Dermis blood vessel endothelial cell (primary cell): Measurements from ENCODE around the gene PGAM5. TPM values are rescaled to one million over a fixed set of nuclear protein-coding genes. Genes with fewer than 3 reads are reported as not detected.
A peak's percentile ranks its signal among the peaks of the same experiment; 100 is the strongest.

Experiments used
- DNase-seq: peaks from one replicate; pipeline ENCODE4 v3.0.0; 2010
- total RNA-seq: library from RNA; depleted of rRNA; stranded (reverse); fragments of >200 nt; gene quantifications from 2 replicates; pipeline ENCODE4 v1.2.3, GENCODE V29; 2014

PGAM5 gene
- total RNA-seq: 63.3 and 73.5 TPM in 2 replicates

DNA sequence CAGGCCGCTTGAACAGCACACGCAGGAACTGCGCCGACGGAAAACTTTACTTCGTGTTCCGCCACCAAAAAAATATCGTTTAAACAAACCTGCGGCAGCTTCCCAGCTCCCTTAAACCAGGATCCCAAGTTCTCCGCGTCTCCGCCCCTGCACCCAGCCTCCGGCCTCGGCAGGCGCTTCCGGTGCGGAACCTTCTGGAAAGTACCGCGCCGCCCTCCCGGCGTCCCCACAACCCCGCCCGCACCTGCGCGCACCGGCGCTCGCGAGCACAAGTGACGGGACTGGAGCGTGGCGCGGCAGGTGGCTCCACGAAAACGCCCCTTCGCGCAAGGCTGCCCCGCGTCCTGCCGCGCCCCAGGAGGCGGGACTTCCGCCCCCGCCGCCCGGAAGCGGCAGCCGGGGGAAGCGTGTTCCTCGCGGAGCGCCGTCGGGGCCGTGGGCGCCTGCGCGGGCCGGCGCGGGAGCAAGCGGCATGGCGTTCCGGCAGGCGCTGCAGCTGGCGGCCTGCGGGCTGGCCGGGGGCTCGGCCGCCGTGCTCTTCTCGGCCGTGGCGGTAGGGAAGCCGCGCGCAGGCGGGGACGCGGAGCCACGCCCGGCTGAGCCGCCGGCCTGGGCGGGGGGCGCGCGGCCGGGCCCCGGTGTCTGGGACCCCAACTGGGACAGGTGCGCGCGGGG, at the start of gene PGAM5:
Gene PGAM5 (plus strand): TSS at position 438 of the 675 bp plus-strand sequence. CDS start 35 bp downstream, at position 473.
- DNase-seq: peak; percentile 90

DNA sequence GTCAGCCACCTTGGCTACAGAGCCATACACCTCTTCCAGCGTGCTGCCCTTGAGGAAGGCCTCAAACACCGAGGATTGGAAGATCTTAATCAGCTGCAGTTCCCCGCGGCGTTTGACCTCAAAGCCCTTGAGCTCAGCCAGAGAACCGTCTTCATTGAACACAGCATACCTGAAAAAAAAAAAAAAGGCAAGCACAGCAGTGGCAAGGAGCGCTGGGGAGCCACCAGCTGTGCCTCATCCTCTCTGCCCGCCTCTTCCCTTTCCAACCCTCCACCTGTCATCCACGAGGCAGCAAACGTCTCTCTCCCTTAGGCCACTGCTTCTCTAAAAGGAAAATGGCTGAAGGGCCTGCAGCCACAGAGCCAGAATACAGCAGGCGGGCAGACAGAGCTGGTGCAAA, 49.6 kb upstream of the PGAM5 start:
- DNase-seq: no peak

- no peak for DNase-seq
Measured at GRCh38 chr12:132661972-132662371, 48.7 kb upstream of the PGAM5 start.

DNA sequence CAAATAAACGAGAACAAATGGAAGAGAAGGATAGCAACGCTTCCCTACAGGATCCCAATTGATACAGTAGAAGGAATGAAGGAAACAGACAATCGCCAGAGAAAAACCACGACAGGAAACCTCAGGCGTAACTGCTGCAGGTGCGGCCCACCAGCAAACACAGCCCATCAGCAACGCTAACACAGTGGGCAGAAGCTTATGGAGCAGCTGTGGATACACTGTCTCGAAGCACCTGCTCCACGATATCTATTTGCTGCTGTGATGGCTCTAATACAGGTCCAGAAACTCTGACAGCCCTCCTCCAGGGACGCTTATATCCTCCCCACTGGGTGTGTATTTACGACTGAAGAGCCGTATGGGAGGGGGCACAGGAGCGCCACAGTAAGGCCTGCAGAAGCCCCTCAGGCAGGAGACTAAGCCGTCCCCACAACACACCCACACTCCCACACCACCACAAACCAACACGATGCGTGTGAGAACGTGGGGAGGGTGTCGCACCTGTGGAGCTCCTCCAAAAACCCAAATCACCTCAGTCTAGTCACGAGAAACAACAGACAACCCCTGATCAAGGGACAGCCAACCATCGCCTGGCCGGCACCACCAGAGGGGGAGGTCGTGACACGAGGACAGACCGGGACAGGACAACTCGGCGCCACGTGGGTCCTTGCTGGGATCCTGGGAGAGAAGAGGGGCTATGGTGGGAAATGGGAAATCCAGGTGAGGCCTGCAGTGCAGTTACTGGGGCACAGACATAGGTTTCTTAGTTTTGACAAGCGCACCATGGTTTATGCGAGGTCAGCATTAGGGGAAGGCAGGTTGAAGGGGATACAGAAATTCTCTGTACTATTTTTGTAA, 47.5 kb upstream of the PGAM5 start:
- no peak for DNase-seq

GRCh38 chr12:132664206-132665148, 46.2 kb upstream of the PGAM5 start:
- DNase-seq: no peak

GRCh38 chr12:132665149-132665491, 45.5 kb upstream of the PGAM5 start:
- DNase-seq: no peak

DNA sequence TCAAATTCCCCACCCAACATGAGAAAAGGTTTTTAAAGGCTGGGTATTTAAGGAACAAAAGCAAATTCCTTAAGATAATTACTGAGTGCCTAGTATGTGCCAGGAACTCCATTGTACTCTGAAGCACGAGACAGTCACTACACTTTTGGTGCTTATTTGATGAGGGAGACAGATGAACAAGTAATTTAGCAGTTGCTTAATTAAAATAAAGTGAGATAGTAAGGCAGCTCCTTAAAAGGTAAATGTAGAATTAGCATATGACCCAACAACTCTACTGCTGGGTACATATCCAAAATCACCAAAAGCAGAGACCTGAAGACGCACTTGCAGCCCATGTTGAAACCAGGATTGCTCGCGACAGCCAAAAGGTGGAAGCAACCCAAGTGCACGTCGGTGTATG, 44.8 kb upstream of the PGAM5 start:
- DNase-seq: no peak

- DNase-seq: no peak
Measured at GRCh38 chr12:132668191-132669088, 42.2 kb upstream of the PGAM5 start.

- peak; percentile 23 for DNase-seq
Measured at GRCh38 chr12:132669166-132669879, 41.3 kb upstream of the PGAM5 start.

GRCh38 chr12:132672116-132672515, 38.5 kb upstream of the PGAM5 start:
- no peak for DNase-seq

DNA sequence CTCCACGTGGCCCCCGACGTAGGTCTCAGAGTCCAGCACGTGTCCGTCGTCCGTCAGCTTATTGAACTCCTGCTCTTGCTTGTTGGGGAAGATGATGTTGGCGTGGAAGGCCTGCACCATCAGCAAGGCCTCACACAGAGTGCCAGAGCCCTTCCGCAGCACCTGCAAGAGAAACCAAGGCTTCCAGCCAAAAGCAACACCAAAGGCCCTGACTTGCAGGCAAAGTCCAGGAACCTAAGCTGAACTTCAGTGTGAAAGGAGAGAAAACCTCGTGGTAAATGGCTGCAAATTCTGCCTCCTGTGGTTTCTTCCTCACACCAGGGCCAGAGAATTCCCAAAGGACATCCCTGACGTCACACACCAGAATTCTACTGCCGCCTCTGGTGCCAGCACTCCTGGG, 38.0 kb upstream of the PGAM5 start:
- DNase-seq: no peak

GRCh38 chr12:132673288-132674179, 37.1 kb upstream of the PGAM5 start:
- no peak for DNase-seq

DNA sequence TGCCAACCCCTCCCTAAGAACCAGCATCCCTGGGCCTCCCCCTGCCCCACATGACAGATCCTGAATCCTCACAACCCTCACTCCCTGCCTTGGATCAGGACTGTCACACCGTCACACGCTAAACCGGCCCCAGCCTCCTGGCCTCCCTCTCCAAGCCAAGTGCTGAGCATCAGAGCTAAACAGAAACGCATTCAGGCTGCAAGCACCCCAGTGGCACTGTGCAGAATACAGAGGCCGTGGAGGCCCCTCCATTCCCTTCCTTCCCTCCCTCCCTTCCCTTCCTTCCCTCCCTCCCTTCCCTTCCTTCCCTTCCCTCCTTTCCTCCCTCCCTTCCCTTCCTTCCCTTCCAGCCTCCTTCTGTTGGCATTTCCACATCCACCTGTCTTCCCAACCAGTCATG, 36.1 kb upstream of the PGAM5 start:
- no peak for DNase-seq

DNA sequence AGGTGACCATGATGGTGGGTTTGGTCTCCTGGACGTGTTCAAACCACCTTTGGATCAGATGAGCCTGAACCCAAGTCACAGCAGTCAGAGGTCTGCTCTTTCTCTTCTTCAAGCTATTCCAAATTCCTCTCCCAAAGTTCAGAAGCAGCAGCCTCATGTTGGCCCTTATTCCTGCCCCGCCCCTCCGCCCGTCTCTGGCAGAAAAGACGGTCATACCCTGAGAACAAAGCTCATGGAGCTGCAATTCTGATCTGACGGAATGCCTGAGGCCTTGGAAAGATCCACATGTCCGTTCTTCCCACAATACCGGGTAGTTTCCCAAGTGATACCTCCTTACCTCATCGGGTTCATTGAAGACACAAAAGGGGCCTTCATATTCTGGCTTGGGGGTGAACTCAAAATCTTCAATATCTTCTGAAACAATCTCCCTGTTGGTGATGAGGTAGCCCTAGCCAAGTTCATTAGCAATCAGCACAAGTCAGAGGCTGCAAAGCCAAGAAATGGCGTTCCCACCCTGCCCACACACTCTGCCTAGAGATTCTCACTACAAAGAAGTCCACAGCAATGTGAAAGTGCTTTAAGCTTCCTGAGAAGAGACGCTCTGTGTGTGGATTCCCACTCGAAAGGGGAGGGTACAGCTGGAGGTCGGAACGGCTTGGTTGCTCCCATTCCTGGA, 34.7 kb upstream of the PGAM5 start:
- DNase-seq: no peak

DNA sequence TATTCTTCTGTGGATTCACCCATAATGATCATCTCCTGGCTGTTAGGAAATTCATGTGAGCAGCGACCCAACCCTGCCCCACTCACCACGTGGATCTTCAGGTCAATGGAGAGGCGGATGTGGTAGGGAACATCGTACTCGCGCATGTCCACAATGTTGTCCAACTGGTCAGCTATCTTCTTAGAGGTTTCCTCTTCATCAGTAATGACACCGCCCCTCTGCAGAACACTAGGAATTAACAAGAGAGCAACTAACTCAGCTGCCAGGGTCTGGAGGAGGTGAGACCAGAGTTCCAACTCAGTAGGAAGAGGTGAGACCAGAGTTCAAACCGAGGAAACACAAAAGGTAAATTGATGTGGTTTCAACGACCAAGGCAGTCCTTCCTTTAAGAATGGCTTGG, 33.1 kb upstream of the PGAM5 start:
- no peak for DNase-seq

DNA sequence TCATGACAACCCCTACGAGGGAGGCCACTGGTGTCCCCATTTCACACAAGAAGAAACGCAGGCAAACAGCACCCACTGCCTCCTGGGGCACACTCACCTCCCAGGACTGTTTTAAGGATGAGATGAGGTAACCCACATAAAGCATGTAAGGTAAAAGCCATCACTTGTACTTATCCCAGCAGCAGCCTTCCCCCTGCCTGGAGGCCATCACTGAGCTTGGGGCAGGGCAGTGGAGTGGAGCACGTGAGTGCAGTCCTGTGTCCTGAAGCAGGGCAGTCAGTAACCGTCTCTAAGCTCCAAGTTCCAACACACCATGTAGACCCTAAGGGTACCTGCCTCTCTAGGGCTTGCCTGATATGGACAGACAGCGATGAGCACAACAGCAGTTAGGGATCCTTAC, 25.2 kb upstream of the PGAM5 start:
- no peak for DNase-seq

DNA sequence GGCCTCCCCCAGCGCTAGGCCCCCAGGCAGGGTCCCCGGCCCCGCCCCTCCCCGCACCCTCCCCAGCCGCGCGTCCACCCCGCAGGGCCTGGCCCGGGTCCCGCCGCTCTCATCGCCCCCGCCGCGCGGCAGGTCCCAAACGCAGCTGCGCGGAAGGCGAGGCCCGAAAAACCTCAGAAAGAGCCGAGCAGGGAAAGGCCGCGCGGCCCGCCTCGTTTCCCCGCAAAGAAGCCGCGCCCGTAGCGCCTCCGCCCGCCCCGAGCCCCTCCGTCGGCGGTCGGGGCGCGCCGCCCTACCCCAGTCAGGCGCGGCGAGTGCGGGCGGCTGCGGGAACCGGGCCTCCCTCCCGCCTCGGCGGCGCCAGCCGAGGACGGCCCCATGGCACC, 23.8 kb upstream of the PGAM5 start:
- DNase-seq: no peak

DNA sequence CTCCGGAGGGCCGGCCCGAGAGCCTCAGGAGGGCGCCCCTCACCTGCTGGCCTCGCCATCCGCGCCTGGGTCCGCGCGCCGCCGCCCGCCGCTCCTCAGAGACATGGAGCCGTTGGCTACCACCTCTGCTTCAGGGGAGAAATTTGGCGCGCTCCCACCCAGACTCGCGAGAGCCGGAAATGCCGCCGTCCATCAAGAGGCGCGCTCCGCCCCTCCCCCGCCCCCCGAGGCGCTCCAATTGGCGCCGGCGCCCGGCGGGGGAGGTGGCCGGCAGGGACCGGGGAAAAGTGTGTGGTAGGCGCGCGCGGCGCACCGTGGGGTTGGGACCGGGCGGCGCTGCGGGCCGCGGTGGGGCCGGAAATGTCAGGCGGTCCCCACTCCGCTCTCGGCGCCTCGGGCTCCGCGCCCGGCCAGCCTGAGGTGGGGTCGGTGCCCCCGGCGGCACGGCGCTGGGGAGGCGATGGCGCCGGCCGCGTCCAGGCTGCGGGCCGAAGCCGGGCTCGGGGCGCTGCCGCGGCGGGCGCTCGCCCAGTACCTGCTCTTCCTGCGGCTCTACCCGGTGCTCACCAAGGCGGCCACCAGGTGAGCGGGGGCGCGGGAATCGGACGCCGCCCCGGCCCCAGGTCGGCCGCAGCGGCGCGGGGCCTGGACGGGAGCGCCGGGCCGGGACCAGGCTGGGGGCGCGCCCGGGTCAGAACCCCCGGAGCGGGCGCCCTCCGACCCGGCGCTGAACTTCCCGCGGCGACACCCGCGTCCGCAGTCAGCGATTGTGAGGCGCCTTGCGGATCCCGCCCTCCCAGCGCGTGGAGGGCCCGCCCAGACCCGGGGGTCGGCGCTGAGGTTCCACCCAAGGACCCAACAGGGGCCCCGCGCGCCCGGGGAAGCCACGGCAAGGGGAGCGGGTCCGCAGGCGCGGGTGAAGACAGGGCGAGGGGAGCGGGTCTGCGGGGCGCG, 23.2 kb upstream of the PGAM5 start, which contains the start of the genes POLE and PXMP2:
Gene POLE (minus strand): TSS at position 132 of the 954 bp plus-strand sequence. CDS start 27 bp downstream, at position 105.
Gene PXMP2 (plus strand): TSS at position 377 of the 954 bp plus-strand sequence. CDS start 84 bp downstream, at position 461.
- peak; percentile 97 for DNase-seq
